ENCODE results near the gene CYSLTR1.
"Not testable (repeated sequence)": the region's sequence is repeated elsewhere in the genome, so short reads cannot be mapped to it uniquely, and the experiment has no call there.

DNA sequence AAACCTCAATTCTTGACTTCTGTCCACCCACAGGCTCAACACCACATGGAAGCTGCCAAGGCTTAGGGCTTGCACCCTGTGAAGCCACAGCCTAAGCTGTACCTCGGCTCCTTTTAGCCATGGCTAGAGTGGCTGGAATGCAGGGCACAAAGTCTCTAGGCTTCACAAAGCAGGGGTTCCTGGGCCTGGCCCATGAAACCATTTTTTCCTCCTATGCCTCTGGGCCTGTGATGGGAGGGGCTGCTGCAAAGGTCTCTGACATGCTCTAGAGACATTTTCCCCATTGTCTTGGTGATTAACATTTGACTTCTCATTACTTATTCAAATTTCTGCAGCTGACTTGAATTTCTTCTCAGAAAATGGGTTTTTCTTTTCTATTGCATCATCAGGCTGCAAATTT lies 26.5 kb downstream of the CYSLTR1 start:
- not testable (repeated sequence) for TF ChIP-seq EZH2 (IDR thresholded peaks at IDR 0.05; ENCODE audit: low read depth)
- TF ChIP-seq, protein P1, sequence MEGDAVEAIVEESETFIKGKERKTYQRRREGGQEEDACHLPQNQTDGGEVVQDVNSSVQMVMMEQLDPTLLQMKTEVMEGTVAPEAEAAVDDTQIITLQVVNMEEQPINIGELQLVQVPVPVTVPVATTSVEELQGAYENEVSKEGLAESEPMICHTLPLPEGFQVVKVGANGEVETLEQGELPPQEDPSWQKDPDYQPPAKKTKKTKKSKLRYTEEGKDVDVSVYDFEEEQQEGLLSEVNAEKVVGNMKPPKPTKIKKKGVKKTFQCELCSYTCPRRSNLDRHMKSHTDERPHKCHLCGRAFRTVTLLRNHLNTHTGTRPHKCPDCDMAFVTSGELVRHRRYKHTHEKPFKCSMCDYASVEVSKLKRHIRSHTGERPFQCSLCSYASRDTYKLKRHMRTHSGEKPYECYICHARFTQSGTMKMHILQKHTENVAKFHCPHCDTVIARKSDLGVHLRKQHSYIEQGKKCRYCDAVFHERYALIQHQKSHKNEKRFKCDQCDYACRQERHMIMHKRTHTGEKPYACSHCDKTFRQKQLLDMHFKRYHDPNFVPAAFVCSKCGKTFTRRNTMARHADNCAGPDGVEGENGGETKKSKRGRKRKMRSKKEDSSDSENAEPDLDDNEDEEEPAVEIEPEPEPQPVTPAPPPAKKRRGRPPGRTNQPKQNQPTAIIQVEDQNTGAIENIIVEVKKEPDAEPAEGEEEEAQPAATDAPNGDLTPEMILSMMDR (conservative IDR thresholded peaks at IDR 0.05) = not testable (repeated sequence)

All from PC-9 (cell line).